ENCODE data around the gene KIF1A.

Gene KIF1A

DNA sequence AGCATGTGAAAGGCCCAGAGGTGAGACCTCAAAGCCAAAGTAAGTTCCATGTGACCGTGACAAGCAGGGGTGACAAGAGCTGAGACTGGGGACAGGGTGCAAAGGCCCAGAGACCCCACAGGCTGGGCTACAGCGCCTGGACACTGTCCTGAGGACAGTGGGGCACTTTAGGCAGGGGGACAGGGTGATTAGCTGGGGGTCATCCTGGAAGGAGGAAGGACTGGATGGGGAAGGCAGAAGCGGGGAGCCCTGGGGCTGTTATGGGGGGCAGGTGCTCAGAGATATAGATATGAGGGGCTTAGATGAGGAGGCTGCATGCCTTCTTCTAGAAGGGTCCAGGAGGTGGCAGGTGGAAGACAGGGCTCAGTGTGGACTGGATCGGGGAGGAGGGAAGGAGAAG is 31.5 kb downstream of the KIF1A start:
- no peaks in the 10 kb centered on the region; the same call in none of the 2 replicates for H3K36me3 ChIP-seq

DNA sequence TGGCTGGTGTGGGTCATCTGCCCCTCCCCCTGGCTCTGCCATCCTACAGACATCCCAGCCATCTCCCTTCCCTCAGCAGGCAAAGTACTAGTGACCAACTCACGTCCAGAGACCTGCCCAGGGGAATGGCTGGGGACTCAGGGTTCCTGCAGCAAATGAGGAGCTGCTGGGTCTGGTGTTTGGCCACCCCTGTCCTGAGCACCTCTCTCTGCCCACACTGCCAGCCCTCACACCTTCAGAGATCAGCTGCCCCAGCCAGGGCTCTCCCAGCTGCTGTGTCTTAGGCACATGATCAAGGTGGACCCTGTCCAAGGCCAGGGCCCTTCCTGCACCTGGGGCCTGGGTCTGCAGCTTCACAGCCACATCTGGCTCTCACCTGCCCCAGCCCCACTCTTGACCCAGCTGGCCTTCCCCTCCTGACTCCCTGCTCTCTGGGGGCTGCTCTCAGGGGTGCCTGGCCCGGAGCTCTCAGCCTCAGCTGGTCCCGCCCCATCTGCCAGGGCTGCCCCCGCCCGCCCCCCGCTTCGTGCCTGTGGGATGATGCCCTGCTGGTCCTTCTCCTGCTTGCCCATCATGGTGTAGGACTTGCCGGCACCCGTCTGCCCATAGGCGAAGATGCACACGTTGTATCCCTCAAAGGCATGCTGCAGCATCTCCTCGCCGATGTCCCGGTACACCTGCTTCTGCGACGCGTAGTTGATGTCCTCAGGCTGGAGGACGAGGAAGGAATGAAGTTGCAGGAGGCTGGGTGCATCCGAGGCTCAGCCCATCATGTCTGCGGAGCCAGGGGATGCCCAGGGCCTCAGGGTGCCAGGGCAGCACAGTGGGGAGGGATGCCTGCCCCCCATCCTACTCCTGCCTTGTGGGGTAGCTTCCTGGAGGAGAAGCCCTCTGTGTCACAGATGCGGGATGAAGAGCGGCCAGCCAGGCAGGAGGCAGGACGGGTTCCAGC is 32.2 kb downstream of the KIF1A start:
- no peaks in the 10 kb centered on the region for H3K4me1 ChIP-seq

More for the DNA sequence above, 31.5 kb downstream of the KIF1A start:
- H3K4me3 ChIP-seq (ENCODE audit: low read depth, low read length), result no peak overlapping the region
- TF ChIP-seq, protein P1, sequence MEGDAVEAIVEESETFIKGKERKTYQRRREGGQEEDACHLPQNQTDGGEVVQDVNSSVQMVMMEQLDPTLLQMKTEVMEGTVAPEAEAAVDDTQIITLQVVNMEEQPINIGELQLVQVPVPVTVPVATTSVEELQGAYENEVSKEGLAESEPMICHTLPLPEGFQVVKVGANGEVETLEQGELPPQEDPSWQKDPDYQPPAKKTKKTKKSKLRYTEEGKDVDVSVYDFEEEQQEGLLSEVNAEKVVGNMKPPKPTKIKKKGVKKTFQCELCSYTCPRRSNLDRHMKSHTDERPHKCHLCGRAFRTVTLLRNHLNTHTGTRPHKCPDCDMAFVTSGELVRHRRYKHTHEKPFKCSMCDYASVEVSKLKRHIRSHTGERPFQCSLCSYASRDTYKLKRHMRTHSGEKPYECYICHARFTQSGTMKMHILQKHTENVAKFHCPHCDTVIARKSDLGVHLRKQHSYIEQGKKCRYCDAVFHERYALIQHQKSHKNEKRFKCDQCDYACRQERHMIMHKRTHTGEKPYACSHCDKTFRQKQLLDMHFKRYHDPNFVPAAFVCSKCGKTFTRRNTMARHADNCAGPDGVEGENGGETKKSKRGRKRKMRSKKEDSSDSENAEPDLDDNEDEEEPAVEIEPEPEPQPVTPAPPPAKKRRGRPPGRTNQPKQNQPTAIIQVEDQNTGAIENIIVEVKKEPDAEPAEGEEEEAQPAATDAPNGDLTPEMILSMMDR (IDR thresholded peaks at IDR 0.05; ENCODE audit: low read depth, low read length), result no peak
- H3K4me1 ChIP-seq, result no peaks in the 10 kb centered on the region
- peak; percentile 3 for DNase-seq
- no peaks in the 10 kb centered on the region for H3K27me3 ChIP-seq
- no peaks in the 10 kb centered on the region for H3K9me3 ChIP-seq

DNA sequence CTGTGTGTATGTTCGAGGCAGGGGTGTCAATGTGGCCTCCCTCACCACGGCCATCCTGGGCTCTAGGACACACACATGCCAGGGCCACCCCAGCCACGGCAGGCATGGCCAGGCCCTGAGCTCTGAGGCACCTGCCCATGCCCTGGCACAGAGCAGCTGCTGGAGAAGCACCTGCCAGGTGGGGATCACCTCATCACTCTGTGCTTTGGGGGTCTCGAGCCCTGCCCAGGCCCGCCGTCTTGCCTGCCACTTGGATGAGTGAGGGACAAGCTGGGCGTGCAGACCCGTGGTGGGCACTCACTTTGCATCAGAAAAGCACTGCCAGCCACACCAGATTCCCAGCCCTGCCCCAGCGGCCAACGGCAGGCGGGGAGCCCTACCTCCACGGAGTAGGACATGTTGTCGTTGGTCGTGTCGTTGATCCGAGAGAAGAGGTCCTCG is 33.1 kb downstream of the KIF1A start:
- Histone ChIP-seq H3K36me3 (peaks cover 4% of the 10 kb centered on the region; the same call in 1 of the 2 replicates), H3K4me3 (ENCODE audit: low read depth, low read length) (no peak overlapping the region), H3K9me3 (no peaks in the 10 kb centered on the region), H3K27me3 (no peaks in the 10 kb centered on the region), H3K4me1 (no peaks in the 10 kb centered on the region)
- TF ChIP-seq, protein P1 (IDR thresholded peaks at IDR 0.05; ENCODE audit: low read depth, low read length), result no peak
- DNase-seq, result peak; percentile 4

More for the DNA sequence above, 32.2 kb downstream of the KIF1A start:
- peaks cover 2% of the 10 kb centered on the region; the same call in 1 of the 2 replicates for H3K36me3 ChIP-seq
- H3K27me3 ChIP-seq, result no peaks in the 10 kb centered on the region
- TF ChIP-seq, protein P1 (IDR thresholded peaks at IDR 0.05; ENCODE audit: low read depth, low read length), result no peak
- no peak overlapping the region for H3K4me3 ChIP-seq (ENCODE audit: low read depth, low read length)
- no peaks in the 10 kb centered on the region for H3K9me3 ChIP-seq
- peak; percentile 4 for DNase-seq

DNA sequence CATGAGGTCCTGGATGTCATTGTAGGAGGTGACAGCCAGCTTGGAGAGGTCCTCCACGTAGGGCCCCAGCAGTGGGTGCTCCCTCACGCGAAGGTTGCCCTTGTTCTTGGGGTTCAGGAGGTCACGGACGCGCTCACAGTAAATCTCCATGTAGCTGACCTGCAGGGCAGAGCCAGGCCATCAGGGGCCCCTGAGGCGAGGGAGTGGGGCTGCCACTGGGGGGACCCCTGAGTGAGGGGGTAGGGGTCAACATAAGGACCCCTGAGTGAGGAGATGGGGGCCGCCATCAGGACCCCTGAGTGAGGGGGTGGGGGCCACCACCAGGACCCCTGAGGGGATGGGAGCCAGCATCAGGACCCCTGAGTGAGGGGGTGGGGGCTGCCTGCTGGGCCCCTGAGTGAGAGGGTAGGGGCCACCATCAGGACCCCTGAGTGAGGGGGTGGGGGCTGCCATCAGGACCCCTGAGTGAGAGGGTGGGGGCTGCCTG is 33.6 kb downstream of the KIF1A start:
- TF ChIP-seq, protein P1 (IDR thresholded peaks at IDR 0.05; ENCODE audit: low read depth, low read length), result no peak
- DNase-seq, result peak; percentile 7
- peaks cover 4% of the 10 kb centered on the region; the same call in 1 of the 2 replicates for H3K36me3 ChIP-seq
- no peak overlapping the region for H3K4me3 ChIP-seq (ENCODE audit: low read depth, low read length)
- H3K9me3 ChIP-seq, result no peaks in the 10 kb centered on the region
- no peaks in the 10 kb centered on the region for H3K27me3 ChIP-seq
- H3K4me1 ChIP-seq, result no peaks in the 10 kb centered on the region

DNA sequence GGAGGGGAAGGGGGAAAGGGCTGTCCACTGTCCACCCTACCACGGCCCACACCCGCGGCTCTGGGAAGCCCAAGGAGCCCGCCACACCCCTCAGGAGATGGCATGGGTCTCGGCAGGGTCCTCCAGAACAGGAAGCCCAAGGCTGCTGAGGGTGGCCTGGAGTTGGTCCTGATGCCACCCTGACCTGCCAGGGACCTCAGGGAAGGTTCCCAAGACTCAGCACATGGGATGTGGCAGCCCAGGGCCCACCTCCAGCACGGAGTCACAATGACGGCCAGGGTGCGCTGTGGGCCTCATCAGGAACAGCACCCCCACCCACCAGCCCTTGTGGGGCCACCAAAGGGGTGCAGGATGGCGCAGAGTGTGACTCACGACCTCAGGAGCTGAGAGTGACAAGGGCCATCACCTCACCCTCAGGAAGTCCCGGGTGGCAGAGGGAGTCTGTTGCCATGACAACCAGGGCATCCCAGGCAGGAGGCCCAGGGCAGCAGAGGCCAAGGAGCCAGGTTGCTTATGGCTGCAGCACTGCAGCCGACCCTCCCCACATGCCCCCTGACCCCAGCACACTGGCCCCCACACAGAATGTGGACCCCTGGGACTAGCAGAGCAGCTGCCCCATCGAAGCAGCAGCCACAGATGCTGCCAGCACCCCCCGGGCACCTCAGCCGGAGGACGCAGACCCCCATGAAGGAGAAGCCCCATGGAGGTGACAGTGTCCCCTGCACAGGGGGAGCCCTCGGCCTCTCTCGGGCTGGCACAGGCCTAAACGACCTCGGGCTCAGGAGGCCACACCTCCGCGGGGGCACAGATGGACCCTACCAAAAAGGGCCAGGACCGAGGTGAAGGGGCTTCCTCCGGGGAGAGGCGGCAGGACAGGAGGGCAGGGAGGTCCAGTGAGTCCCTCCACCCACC is 34.3 kb downstream of the KIF1A start:
- Histone ChIP-seq H3K36me3 (peaks cover 4% of the 10 kb centered on the region; the same call in 1 of the 2 replicates), H3K4me3 (ENCODE audit: low read depth, low read length) (no peak overlapping the region), H3K27me3 (no peaks in the 10 kb centered on the region), H3K4me1 (no peaks in the 10 kb centered on the region), H3K9me3 (no peaks in the 10 kb centered on the region)
- TF ChIP-seq, protein P1 (IDR thresholded peaks at IDR 0.05; ENCODE audit: low read depth, low read length), result no peak
- DNase-seq, result peak; percentile 9
